Activated CD4-positive, alpha-beta T cell treated with anti-CD3 and anti-CD28 coated beads for 24 hours (primary cell): ENCODE results near the gene PHLPP1.

Source experiments
- DNase-seq, 2 donors: peaks; one replicate each; pipeline ENCODE4 v3.0.0-alpha.2; 2020; ENCODE audit warnings: low read depth in 2 of 2

The PHLPP1 gene

DNA sequence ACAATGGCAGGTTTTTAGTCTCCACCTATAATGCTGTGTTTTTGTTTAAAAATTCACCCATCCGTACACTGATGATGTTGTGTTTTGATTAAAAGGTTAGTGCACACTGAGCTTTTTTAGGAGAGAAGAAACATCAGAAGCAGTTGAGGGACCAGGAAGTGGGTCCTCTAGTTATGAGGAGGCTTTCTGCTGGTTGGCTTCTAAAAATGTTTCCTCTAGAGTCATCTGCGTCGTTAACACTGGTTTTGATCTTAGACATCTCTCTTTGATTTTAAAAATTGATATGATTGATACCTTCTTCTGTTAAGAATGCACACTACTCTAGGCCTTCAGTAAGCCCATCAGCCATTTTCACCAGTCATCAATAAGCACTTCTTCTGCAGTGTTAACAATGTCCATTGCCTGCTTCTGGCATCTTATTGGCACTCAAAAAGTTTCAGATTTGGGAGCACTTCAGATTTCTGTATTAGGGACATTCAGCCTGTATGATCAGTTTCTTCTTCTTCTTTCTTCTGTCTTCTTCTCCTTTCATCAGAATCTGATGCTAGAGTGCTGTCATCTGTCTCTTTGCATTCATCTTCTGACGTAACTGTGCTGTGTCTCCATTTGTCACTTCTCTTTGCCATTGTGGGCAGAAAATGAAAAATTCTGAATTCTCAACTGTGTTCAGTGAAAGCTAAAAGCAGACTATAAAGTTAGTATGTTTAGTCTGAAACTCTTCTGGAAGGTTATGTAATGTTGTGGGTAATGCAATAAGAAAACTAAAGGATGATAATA, 56.3 kb downstream of the PHLPP1 start:
- DNase-seq: no peak

DNA sequence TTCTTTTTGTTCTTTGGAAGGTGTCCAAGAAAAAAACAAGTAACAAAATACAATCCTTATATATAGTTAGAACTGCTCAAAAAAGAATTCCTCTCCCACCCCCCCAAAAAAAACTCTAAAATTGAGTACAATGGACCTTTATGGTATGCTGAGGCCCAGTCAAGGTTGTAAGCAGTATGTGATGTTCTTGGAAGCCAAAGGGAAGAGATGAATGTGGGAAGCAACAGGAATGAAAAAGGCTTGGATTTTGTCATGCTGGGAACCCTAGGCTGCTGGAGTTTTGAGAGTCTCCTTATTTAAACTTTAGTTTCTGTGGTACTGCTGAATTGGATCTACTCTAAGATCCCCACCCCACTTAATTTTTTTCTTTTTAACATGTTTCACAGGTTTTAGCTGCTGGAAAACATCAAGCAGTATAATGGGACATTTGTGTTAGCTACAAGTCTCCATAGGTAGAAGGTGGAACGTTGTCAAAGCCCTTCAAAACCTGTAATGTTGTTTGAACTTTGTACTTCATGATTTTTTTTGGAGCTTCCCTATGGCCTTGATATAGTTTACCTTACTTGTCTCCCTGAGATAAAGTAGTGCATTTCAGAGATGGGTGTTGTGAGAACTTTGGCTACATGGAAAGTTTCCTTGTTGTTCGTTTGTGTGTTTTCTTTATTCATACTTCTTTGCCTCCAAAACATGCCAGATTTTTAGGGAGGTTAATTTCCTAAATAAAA, 57.7 kb downstream of the PHLPP1 start:
- no peak for DNase-seq

DNA sequence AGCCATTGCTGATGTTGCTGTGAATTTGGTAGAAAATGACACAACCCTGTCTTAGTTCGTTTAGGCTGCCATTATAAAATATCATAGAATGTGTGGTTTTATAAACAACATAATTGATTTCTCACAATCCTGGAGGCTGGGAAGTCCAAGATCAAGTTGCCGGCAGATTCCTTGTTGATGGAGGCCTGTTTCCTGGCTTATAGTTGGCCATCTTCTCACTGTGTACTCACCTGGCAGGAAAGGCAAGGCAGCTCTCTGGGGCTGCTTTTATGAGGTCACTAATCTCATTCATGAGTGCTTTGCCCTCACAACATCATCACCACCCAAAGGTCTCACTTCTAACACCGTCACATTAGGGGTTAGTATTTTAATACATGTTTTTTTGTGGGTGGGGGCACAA, 58.4 kb downstream of the PHLPP1 start:
- DNase-seq: no peak

DNA sequence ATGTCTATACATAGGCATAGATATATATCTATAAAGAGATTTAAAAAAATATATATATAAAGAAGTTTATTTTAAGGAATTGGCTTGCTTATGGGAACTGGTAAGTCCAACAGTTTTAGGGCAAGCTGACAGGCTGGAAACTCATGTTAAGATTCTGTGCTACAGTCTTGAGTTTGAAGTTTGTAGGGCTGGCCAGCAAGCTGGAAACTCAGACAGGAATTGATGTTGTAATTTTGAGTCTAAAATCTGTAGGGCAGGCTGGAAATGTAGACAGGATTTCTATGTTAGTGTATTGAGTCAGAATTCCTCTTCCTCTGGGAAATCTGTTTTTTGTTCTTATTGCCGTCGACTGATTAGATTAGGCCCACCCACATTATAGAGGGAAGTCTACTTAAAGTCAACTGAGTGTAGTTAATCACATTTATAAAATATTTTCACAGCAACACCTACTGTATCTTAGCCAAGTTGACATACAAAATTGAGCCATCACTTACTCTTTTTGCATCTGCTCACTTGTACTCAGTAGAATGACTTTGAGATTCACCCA, 60.8 kb downstream of the PHLPP1 start:
- DNase-seq: no peak

DNA sequence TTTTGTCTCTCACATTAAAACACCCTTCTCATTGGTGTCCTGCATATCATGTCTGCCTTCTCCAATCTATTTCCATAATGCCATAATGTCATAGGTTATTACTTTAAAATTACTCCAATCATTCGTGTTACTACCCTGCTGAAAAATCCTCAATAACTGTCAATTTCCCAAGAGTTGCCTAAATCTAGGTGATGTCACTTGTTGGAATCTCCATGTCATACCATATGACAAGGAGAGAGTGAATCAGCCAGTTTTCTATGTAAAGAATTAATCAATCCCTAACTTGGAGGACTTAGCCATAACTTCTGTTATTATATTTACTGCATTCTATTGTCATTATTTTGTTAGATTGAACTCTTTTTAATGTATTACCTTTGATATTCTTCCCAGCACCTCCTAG, 62.5 kb downstream of the PHLPP1 start:
- DNase-seq: no peak

DNA sequence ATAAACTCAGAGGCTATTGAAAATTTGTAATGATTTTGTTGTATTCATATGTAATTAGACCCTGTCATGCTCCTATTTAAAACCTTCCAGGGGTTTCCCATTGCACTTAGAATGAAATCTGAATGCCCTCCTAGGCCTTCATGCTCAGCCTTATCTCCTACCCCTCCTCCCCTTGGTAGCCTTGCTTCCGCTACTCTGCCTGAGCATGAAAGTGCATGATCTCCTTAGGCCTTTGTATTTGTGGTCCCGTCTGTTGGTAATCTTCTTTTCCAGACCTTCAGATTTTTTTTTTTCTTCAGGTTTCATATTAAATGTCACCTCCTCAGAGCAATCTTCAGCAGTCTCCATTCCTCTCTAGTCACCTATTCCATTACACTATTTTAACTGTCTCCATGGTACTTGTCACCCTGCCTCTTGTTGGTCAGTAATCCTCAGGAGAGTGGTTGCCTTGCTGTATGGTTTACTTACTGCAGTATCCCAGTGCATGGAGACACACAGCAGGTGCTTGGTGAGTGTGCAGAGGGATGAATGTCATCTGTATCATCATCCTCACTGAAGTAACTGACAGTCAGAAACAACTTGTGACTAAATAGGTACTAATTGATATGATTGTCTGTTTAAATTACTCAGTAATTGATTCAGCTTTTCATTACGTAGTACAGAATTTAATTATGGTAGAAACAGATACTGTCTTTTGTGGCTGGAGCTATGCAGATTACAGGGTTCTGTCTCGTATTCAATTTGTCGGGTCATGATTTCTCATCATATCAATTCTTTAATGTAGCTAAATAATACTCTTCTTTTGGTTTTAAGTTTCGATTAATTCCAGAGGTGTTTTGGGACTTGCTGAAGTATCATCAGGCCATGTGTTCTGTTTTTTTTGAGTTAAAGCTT, 63.9 kb downstream of the PHLPP1 start:
- no peak for DNase-seq

DNA sequence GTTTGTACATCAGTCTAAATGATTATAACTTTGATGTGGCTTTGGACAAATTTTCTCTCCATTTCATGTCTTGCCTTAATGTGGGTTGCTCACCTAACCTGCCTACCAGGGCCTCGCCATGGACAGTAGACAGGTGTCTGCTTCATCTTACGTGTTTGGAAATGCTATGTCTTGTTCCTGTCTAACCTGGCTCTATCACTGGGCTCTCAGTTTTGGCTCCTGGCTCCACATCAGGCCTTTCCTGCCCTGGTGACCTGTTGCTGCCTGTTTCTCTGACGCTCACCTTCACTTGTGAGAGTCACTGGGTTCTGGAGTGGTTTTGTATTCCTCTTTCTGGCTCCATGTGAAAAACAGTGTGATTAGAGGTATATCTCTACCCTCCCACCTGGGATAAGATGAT, 65.9 kb downstream of the PHLPP1 start:
- no peak for DNase-seq

DNA sequence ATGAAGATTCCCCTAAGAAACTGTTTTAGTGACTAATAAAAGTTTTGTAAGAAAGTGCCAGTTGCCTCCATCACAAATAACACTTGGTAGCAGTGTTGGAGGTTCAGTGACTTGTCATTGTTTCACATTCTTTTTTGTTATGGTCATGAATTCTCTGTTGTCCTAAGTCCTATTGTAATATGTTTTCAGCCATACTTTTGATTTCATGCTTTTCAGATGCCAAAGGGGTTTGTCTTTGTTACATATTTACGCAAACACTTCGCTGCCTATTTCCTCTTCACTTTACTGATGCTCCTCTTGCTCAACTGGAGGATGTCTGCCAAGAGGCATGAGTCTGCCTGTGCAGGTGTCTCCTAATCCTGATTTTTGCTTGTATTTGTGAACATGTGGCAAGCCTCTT, 66.6 kb downstream of the PHLPP1 start:
- DNase-seq: no peak

DNA sequence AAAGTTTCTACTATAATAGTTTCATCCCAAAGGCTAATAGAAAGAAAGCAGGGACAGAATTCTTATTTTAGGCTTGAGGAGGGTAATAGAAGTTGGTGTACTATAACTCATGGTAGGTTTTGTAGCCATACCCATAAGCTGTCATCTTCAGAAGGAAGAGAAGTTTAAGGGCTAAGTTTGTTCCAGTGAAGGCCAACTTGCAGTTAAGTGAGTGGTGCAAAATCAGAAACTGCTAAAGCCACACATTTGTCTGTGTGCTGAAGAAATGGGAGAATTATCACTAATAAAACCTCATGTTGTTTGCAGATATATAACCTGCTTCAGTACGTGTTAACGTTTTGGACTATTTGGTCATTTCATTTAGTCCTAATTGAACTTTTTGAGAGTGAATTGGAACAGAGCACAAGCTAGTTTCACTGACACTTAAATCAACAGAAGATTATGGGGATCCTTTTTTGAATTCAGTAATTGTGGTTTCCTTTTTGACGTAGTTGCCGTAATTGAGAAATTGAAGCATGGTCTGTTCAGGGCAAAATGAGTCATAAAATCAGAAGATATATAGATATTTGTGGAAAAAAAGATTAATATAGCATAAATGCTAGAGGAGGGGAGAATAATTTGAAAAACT, 69.1 kb downstream of the PHLPP1 start:
- DNase-seq: no peak

DNA sequence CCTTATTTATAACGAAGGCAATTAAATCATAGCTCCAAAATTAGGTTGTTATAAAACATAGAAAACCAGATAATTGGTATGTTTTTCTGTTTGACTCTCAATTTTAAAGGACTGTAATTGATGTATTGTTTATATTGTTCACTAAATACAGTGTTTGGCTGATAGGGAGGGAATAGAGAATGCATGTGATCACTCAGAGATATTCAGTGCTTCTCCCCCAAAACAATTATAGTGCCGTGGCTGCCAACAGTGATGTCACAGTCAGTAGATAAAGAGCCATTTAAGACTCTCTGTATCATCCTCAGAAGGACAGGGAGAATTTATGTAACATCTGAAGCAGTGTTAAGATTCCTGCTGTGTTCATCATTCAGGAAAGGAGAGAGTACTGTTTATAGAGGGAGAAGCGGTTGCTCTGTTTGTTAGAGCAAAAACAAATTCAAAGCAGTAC, 69.6 kb downstream of the PHLPP1 start:
- DNase-seq: no peak

DNA sequence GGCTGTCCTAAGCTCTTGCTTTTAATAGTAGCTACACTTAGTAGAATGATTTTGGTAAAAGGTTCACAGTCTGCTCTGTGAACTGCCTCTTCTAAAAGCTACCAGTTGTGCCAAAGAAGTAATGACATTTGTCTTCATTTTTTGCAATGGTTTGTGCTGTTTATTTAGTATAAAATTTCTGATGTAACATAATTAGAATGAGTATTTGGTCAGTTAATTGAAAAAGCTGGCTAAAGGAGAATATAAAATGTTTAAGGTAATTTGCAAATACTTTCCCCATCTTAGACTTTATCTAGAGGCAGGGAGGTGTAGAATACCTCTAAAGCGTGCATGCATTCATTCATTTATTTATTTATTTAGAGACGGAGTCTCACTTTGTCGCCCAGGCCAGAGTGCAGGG, 71.3 kb downstream of the PHLPP1 start:
- no peak for DNase-seq

DNA sequence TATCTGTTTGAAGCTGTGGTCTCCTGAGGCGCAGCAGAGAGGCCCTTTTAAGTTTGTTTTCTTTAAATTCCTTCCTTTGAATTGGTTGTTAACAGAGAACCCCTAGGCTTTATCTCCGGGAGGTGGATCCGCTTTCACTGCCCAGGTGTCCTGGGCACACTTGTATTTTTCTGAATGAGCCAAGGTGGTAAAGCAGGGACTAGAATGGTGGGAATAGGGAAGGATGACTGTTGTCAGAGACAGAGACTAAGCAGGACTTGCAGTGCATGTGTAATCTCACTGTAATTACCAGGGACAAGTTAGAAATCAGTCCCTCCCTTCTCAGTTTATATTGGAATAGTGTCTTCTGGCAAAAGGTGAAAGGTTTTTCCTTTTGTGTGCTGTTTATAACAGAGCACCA, 72.8 kb downstream of the PHLPP1 start:
- no peak for DNase-seq

DNA sequence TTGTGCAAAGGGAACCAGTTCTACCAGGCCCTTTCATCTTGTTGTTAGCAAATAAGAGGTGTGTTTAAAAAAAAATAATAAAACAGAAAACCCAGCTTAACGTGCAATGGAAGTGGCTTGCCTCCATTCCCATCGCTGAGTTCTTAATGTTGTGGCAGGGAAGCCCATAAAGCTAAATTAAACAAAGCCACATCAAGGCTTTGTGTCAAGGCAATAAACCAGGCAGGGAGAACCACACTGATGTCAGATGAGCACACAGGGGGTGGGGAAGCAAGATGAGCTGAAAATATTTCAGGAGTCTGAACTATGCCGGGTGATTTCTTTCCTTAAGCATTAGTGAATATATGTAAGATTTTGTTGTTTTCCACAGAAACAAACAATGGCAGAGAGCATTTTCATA, 73.5 kb downstream of the PHLPP1 start:
- no peak for DNase-seq

DNA sequence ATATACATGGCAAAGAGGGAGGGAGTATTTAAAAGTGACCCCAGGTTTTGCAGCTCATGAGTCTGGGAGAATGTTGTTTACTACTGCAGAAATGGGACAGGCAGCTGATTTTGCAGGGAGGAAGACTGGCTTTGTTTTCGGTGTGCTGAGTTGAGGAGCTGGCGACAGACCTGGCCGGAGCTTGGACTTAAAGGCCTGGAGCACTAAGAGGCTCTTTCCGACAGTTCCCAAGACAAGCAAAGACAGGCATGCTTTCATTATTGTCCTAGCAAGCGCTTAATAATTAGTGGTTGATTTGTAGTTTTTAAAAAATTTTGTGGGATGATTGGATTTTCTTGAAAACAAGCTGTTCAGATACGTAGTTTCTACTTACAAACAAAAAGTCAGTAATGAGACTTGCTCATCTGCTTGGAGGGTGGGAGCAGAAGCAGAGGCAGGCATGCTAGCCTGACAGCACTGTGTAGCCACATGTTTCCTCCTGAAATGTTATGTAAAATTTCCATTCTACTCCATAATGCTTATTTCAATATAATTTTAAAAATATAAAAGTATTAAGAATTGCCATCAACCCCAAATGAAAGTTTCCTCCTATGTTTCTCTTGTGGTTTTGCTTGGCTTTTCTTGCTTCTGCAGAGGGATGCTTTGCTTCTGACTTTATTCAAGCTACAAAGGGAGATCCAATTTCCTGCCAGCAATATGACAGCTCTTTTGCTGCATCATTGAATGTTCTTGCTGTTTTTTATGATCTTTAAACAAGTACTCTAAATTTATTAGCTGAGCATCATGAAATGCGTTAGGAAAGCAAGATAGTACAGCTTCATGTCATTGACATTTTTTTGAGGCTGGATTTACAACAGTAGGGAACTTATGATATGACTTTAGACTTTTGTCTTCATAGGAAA, 75.8 kb downstream of the PHLPP1 start:
- no peak for DNase-seq

DNA sequence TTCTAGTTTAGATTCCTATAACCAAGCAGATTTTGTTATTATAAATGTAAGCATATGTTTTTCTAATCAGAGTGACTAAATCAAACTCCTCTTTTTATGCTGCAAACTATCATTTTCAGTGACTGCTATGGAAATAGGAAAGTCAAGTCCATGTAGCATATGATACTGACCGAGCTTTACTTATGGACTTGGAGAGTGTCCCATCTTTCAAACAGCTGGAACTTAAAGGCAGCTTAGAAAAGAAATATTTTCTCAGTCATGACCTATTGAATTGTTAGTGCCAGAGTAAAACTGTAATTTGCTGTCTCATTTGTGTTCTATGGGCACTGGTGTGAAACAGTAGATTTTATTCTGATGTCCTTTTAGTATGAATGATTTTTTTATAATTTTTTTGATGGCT, 76.7 kb downstream of the PHLPP1 start:
- no peak for DNase-seq

DNA sequence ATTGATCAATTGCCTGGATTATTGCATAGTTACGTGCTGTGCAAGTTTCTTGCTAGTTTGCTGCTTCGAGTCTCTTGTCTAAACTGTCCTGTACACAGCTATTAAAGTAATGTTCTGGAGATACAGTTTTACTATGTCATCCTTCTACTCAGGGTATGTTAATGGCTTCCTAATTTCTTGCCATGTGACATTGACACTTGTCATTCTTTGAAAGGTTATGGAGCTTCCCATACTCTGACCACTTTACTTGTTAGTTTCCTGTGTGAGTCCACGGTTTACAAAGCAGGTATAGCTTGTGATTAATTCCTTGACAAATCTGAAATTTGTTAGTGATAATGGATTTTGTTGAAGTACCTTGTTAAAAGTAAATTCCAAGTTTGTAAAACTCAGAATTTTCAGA, 80.5 kb downstream of the PHLPP1 start:
- DNase-seq: no peak

DNA sequence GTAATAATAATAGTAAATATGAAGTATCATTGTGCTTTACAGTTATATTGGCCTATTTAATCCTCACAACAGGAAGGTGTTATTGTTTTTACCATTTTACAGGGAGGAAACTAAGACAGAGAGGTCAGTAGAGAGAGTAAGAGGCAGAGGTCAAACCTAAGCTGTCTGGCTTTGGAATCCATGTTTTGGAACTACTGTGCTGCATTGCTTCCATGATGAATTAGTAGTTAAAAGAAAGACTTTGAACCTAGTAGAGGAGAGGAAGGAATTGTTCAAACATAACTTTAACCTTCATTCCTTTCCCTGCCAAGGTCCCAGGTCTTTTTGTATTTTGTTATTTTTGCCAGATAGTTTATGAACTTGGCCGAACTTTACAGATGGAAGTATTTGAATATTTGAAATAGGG, 80.9 kb downstream of the PHLPP1 start:
- no peak for DNase-seq

DNA sequence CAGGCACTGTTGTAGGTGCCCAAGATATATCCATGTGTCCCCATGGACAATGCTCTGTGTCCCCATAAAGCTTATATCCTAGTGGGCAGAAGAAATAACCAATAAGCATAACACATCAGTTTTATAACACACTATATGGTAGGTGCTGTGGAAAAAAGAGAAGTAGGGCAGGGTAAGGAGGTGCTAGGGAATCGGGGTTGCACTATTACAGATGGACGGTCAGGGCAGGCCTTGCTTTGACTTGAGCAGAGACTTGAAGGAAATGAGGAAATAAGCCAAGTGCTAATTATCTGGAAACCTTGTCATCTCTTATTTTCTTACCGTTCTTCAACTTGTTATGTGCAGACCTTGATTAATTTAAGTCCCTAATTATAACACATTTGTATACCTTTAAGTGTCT, 82.0 kb downstream of the PHLPP1 start:
- no peak for DNase-seq

DNA sequence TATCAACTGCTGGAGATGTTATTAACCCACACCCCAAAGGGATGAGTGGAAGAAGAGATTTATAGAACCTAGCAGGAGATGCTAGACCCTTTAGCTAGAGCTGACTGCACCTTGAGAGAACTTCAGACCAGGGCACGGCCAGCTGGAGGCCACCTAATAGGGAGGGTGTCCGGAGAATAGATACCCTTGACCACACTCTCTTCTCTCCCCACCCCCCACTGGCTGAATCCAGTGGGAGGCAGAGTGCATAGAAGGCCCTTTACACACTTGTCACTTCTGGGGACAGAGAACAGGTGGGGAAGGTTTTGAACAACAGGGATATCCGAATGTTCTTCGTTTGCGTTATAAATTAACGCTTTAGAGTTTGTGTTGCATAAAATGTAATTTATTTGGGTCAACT, 84.6 kb downstream of the PHLPP1 start:
- DNase-seq: no peak

DNA sequence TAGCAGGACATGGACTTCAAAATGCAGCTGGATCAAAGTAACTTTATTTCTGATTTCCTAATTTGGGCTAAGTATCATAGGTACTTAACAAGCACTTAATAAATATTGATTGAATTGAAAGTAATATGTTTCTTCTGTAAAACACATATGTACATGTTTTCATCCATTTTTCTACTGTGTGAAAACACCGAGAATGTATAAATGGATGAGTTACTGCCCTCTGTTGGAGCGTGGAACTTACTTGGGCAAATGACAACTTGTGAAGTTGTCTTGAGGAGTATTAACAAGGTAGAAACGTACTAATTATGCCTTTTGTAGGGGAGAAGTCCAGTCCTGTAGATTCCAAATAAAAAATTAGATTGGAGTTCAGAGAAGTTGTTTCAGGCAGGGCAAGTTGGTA, 87.2 kb downstream of the PHLPP1 start:
- DNase-seq: no peak

DNA sequence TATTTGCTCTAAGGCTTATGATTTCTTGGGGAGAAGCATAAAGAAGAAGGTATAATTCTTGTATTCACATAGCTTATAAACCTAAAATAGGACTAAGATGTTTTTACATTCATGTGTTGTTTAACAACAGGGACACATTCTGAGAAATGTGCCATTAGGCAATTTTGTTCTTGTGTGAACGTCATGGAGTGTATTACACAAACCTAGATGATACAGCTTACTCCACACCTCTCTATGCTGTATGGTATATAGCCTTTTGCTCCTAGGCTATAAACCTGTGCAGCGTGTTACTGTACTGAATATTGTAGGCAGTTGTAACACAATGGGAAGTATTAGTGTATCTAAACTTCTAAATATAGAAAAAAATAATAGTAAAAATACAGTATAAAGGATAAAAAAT, 92.1 kb downstream of the PHLPP1 start:
- DNase-seq: no peak
